GM18511 (cell line): ENCODE data around the gene TMEM59L.

ENCODE experiments used
- ATAC-seq: cut with Tn5 transposase; IDR thresholded peaks from one replicate; pipeline ENCODE4 v1.9.1; 2021; ENCODE audit warnings: mild to moderate bottlenecking, moderate library complexity; ENCODE audit not compliant: unreplicated experiment

TMEM59L gene

DNA sequence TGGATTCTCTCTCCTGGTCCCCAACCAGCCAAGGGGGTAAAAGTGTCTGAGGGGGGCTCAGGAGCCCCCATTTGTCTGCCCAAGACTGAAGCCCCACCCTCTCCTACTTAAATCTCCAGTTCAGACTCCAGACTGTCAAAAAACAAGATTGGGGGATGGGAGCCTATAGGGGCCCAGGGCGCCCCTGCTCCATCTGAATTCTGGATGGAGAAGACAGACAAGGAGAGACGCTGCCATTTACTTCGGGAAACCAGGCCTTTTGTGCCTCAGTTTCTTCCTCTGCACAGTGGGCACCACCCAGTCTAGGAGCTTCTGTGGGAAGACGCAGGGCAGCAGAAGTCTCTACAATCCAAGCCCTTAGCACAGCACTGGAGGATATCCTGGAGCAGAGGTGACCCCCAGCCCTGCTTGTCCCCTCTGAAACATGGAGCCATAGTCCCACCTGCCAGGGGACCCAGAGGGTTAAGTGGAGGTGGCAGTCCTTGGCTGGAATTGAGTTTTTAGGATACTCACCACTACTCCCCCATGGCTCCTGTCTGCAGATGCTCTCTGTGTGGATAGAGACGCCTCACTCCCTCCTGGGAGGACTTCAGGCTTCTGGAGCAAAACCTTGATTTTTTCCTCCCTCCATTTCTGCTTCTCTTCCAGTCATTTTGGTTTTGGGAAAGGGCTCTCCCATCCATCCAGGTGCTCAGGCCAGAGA, 4.4 kb upstream of the TMEM59L start:
- ATAC-seq, result no peak

DNA sequence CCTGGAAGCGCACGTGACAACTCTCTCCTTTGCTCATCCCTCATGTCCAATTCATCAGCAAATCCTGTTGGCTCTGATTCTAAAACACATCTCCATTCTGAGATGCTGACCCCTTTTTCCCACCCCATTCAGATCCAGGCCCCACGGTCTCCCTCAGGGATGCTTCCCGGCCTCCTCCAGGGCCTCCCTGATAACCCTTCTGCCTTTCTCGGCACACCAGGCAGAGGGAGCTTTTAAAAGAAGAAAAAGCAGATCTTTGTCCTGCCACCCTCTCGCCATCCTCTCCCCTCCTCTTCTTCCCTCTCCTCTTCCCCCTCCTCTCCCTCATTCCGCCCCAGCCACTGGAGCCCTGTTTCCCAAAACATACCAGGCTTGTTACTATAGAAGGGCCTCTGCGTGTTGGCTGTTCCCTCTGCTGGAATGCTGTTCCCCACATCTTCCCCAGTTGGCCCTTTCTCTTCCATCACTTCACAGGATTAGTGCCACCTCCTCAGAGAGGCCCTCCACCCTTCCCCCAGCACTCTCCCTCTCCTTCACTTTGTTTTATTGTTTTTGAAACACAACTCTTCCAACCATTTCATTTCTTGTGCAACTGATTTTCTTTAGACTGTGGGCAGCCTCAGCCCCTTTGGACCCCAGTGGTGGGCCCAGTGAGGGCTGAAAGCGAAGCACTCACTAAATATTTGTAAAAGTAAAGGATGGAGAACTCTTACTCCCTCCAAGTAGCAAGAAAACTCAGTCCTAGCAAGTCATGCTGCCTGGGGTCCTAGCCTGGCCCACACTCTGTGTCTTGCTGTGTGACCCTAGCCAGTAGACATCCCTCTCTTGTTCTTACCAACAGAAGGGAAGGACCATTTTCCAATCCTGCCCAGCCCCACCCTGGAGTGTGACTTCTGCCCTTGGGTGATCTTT, 3.6 kb upstream of the TMEM59L start:
- no peak for ATAC-seq

DNA sequence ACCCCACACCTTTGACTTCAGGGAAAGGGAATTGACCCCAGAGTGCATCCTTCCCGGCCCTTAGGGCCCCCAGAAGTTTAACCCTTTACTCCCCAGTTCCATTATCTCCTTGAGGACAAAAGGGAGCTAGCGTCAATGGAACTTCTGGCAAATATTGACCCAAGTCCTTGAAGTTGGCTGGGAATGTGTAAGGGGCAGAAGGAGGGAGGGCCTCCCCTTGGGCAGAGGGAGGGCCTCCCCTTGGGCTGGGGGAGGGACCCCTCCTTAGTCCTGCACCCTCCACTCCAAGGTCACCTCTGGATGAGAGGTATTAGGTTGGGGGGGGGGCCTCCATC, 3.0 kb upstream of the TMEM59L start:
- ATAC-seq, result no peak

DNA sequence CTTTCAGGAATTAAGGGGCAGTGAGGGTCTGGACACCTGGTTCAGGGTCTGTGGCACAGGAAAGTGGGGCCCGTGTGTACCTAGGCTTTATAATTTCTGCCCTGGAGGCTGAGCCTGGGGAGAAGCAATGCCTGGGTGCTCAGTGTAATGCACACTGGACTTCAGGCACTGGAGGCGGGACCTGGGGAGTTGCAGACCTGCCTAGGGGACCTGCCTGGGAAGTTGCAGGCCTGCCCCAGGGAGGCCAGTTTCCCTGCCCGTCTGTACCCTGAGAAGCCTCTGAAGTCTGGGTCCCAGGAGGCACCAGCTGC, 2.5 kb upstream of the TMEM59L start:
- no peak for ATAC-seq

DNA sequence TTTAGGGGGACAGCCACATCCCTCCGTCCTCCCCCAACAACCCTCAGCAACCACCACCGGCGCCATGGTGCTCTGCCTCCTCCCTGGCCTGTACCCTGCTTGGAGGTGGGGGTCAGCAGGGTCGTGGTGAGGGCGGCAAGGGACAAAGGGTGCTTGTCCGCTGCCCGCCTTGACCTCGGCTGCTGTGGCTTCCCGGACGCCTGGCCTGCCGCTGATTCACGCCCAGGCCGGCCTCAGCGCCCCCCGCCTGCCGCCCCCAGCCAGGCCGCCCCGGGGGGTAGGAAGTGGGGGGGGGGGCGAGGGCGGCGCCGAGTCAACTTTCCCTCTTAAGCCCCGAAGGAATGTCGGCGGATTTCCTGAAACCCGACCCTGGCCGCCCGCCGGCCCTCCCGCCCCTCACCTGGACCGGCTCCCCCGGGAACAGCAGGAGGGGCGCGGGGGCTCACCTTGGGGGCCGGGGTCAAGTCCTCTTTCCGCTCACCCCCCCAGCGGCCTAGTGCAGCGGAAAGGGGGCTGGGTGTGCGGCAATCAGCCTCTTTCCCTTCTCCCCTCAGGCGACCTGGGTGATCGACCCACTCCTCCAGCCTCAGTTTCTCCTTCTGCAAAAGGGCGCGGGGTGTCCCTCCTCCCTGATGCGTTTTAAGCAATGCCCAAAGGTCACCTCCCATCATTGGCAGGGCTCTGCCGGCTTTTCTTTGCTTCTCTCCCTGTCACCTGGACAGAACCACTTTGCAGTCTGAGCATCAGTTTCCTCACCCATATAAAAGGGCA, 1.9 kb upstream of the TMEM59L start:
- no peak for ATAC-seq

DNA sequence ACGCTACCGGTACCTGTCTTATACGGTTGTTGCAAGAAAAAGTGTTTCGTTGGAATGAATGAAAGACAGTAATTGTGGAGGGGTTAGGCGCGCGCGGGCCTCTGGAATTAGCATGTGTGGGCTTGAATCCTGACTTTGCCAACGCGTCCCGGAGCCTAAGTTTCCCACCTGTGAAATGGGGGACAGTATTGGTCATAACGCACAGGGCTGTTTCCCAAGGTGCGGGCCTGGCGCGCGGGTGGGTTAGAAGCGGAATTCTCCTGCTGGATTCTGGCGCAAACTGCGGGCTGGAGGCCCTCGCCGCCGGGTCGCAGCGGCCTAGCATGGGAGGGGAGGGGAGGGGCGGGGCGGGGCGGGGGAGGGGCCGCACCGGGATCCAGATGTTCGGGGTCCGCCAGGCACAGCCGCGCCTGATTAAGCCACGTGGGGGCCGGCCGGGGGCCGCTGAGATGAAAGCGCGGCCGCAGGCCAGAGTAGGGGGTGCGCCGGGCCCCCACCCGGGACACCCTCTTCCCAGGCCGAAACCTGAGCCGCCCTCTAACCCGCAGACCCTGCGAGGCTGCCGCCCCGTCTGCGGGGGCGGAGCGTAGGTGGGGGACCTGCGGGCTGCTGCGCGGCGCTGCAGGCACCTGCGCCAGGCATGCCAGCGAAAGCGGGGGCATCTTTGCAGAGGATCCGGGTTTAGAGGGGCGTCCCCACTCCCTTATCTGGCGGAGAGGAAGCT, 1.2 kb upstream of the TMEM59L start:
- no peak for ATAC-seq

DNA sequence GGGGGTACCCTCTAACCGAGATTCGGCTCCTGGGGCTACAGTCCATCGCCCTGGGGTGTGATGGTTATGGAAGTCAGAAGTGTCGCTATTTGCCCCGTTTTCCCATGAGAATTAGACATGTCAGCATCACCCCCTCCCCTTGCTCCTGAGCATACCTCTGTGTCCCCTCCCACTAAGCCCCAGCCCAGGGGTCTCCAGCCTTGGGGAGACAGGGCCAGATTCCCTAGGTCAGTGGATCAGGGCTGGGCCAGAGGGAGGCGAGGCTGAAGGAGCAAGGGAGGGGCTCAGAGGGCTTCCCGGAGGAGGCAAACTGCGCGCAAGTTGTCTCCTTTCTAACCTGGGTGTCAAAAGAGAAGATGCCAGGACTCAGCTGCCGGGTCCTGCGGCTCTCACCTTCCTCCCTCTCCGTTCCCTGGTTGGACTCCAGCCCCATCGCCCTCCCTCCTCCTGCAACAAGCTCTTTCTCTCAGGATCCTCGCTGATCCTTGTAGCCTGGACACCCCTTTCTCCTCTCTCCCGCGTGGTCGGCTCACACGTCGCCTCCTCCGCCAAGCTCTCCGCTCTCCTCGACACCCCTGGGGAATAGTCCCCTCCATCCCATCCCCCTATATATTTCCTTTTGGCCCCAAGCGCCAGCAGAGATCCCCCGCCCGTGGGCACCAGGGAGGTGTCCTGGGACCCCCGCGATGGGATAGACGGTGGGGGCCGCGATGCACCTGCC, 459 bp upstream of the TMEM59L start:
- ATAC-seq, result no peak

DNA sequence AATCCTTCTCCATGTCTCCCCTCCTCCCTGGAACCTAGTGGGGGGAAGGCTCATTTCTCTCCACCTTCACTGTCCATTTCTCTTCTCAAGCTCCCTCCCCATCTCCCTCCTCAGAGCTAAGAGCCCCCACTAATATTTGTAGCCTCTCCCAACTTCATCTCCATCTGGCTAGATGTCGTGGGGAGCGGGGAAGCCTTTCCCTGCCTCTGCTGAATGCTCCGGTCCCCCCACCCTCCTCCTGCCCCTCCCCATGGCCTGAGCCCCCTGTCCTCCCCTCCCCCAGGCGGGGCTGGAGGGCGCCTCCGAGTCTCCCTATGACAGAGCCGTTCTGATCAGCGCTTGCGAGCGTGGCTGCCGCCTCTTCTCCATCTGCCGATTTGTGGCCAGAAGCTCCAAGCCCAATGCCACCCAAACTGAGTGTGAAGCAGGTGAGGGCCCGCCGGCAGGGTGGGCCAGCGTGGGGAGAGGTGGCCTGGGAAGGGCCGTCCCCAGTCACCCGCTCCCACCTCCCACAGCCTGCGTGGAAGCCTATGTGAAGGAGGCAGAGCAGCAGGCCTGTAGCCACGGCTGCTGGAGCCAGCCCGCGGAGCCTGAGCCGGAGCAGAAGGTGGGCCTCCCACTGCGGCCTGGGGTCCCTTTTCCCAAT, 1.0 kb downstream of the TMEM59L start:
- ATAC-seq, result no peak

DNA sequence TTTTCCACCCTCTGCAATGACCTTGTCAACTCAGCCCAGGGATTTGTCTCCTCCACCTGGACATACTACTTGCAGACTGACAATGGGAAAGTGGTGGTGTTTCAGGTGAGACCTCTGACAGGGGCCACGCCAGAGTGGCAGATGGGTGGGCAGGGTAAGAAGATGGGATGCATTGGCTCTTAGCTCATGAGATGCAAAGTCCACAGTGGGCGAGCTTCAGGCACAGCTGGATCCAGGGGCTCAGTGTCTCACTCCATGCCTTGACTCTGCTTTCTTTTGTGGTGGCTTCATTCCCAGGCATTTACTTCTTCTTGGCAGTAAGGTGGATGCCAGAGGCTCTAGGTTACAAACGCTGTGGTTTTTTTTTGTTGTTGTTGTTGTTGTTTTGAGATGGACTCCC, 3.4 kb downstream of the TMEM59L start:
- no peak for ATAC-seq

DNA sequence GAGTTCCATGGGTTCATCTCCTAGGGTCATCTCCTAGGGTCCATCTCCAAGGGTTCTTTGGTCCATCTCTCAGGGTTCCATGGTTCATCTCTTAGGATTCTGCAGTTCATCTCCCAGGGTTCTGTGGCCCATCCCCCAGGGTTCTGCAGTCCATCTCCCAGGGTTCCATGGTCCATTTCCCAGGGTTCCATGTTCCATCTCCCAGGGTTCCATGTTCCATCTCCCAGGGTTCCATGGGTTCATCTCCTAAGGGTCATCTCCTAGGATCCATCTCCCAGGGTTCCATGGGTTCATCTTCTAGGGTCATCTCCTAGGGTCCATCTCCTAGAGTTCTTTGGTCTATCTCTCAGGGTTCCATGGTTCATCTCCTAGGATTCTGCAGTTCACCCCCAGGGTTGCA, 4.9 kb downstream of the TMEM59L start:
- no peak for ATAC-seq

DNA sequence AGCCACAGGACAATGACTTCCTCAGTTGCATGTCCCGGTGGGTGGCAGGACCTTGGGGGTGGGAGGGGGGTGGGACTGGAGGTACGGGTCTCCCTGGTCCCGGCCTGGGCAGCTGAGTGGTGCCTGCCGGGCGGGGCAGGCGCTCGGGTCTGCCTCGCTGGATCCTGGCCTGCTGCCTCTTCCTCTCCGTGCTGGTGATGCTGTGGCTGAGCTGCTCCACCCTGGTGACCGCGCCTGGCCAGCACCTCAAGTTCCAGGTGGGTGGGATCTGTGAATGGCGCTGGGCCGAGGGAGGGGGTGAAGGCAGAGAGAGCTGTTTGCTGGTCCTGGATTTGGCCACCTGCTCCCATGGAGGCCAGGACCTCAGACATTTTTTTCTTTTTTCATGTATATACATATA, 5.6 kb downstream of the TMEM59L start:
- no peak for ATAC-seq

DNA sequence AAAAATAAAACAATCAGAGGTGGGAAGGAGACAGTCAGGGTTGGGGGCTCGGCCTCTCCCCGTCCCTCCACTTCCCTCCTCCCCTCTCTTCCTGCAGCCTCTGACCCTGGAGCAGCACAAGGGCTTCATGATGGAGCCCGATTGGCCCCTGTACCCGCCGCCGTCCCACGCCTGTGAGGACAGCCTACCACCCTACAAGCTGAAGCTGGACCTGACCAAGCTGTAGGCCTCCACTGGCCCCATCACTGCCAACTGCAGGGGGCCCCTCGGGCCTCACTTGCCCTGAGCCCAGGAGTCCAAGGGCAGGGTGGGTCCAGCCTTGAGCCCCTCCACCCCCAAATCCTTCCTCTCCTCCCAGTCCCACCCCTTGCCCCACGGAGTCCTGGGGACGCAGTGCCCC, 7.6 kb downstream of the TMEM59L start:
- no peak for ATAC-seq

DNA sequence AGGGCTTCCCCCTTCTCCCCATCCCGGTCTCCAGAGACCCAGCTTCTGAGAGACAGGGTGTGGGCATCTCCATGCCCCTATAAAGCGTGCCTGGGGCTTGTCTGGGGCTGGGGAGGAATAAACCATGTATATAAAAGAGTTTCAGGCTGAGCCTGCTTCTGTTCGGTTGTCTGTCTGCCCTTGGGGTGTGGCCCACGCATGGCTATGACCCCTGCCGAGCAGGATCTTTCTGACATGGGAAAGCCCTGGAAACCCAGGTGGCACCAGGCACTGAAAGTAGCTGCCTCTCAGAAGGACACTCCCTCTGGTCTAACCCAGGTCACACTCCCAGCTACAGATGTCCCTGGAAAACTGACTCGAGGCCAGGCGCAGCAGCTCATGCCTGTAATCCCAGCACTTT, 8.2 kb downstream of the TMEM59L start:
- no peak for ATAC-seq

DNA sequence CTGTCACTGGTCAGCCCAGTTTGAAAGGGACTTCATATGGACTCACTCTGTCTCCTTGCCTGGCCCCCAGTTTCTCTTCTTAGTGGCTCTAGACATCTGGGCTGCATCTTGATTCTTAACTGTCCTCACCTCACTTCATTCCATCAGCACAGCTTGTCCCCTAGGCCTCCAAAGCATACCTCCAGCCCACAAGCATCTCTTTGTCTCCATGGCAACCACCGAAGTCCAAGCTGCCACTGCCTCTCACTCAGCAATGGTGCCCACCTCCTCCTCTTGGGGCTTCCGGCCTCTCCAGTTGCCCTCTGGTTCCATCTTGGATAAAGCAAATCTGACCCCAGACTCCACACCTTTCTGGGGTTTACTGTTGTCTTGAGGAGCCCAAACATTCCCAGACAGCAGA, 14.2 kb downstream of the TMEM59L start:
- ATAC-seq, result no peak

DNA sequence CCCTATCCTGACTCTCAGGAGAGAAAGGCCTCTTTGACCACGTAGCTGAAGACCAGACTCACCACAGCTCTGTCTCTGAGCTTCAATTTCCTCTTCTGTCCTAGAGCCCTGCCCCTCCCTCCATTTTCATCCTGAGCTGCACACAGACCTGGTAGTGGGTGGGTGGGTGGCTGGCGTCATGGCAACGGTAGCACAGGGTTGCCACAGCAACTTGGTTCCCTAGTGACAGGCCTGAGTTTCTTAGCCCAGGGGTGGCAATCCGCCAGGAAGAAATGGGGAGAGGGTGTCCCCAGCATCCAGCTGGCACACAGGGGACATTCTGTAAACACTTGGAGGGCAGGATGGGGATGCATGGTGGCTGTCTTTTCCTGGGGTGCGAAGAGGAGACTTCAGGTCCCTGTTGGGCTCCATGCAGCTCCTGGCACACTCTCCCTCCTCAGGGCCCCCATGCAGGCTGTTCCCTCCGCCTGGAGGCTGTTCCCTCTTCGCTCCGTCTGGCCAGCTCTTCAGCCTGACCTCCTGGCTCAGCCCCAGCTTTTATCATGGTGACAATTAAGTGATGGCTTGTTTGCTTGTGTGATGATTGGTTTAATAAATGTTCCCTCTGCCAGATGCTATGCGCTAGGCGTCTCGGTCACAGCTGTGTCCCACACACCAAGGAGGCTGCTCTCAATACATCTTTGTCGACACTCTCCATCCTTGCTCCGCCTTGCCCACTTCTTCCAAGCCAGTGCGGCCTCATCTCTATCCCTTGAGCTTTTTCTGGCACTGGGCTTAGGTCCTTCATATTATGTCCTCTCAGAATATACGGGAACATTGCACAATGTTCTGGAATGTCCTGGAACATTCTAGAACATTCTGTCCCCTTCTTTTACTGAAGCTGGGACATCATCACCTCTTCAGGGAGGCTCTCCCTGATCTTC, 16.8 kb downstream of the TMEM59L start:
- ATAC-seq, result no peak

DNA sequence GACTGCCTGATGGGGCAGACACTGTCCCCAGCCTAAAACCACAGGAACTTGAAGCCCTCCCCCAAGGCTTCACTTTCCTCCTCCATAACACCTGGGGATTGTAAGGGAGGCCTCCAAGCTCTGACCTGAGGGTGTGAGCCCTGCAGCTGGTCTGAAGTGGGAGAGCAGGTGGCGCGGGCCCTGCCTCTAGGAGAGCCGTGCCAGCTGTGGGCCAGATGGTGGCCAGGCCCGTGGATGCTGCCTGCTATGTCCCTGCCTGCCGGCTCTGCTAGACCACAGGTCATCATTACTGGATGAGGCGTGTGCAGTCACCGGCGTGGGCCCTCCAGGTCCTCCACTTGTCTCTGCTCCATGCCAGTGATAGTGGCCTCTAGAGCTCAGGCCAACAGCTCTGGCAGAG, 20.7 kb downstream of the TMEM59L start:
- no peak for ATAC-seq

DNA sequence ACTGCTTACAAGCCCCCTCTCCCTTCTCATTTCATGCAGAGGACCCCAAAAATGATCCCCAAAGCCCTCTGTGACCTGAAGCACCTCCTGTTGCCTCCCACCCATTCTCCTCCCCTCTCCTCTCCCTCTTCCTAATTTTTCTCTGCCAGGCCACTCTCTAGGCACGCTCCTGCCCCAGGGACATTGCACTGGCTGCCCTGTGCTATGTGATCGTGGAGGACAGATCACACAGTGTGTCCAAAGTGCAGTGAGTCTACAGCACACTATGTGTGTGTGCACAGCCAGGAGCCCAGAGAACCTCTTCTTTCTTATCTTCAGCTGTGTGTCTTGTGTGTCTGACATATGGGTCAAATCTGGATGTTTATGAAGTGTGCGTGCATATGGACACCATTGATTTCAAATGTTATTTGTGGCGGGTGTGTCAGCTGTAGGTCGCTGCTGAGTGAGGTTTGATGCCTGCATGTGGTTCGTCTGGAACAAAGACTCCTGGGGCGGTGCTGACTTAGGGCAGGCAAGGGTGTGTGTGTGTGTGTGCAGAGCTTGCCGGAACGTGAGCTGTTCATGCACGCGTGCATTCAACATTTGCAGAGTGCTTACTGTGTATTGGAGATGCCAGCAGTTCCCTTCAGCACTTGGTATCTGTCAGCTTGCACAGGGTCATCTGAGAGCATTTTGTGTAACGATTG, 22.1 kb downstream of the TMEM59L start:
- ATAC-seq, result no peak

DNA sequence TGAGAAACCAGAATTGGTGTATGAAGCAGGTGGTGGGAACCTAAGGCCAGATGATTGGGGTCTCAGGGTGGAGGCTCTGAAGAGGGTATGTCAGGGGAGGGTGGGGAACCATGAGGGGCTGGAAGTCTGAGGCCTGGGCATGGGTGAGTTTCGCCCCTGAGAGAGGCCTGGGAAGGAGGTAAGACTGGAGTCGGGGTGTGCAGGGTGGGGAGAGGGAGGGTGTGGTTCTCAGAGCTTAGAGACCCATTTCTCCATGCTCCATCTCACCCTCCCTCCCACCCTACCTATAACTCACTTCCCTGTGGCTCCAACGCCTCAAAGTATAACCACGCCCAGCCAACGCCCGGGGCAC, 23.1 kb downstream of the TMEM59L start:
- ATAC-seq, result no peak
